Mucosa of descending colon (tissue), 3 donors: ENCODE measurements around the gene PPM1D. TPM values are rescaled to one million over a fixed set of nuclear protein-coding genes. Genes with fewer than 3 reads are reported as not detected.
A peak's percentile ranks its signal among the peaks of the same experiment; 100 is the strongest.
"Not testable (repeated sequence)": the region's sequence is repeated elsewhere in the genome, so short reads cannot be mapped to it uniquely, and the experiment has no call there.

Source experiments
- ATAC-seq: fragments of 200-7000 bp; cut with Tn5 transposase; one replicate; pipeline ENCODE4 v1.9.1; 2020; ENCODE audit warnings: mild to moderate bottlenecking, moderate library complexity
- DNase-seq, 3 donors: peaks; one replicate each; pipeline ENCODE4 v3.0.0-alpha.2; 2020
- H3K36me3 ChIP-seq: fragments of 200-600 bp; one replicate; pipeline ENCODE4 v1.8.0; 2021; ENCODE audit warnings: low read depth, mild to moderate bottlenecking
- H3K4me1 ChIP-seq: fragments of 200-600 bp; one replicate; pipeline ENCODE4 v1.8.0; 2021; ENCODE audit warnings: low read depth, mild to moderate bottlenecking
- H3K4me3 ChIP-seq: fragments of 200-600 bp; one replicate; pipeline ENCODE4 v1.8.0; 2021; ENCODE audit warnings: mild to moderate bottlenecking
- H3K9me3 ChIP-seq: fragments of 200-600 bp; one replicate; pipeline ENCODE4 v1.8.0; 2021; ENCODE audit warnings: mild to moderate bottlenecking
- CTCF ChIP-seq: fragments of 200-600 bp; IDR thresholded peaks from one replicate; pipeline ENCODE4 v1.8.0; 2022; ENCODE audit warnings: antibody characterized with exemption, mild to moderate bottlenecking
- intact Hi-C, 2 donors: fragments of 100-400 bp; cut with DNase I in 1 of 2; cut with micrococcal nuclease in 1 of 2; formaldehyde crosslinking; loops; one replicate each; pipeline versions ENCODE4 v1.11.0 to v1.11.1; 2022; cut with DNase I, micrococcal nuclease
- long read RNA-seq, 2 donors: library from polyadenylated mRNA; unstranded; transcript quantifications; one replicate each; pipeline ENCODE4 v2.0.0, GENCODE V29; 2019 to 2021
- total RNA-seq, 3 donors: library from RNA; stranded (reverse); fragmentation: NEBNext Ultra II Directional in 2 of 3; extraction: Animal tissue kit (Norgen Biotek cat#: 25700) in 2 of 3; gene quantifications; one replicate each; pipeline versions ENCODE4 v1.2.1 to v1.2.4, GENCODE V29; 2021 to 2023
- donor health status: DM: no; HTN: no; CAD: no; lungs with moderate emphysema.
- donor health status: DM: no; HTN: no; CAD: no.
- donor health status: DM: no; HTN: yes; CAD: no.

The PPM1D gene
- 10 to 100 TPM; 16.0 to 20.6 (median 16.3) TPM for total RNA-seq
- long read RNA-seq, donor 1, full-length matches to known transcripts, result 32 of 36 reads
- long read RNA-seq, donor 1, partial matches to known transcripts, result 1 of 36 reads
- long read RNA-seq, donor 1, other reads (novel, unspliced or antisense), result 3 of 36 reads
- long read RNA-seq, donor 2, full-length matches to known transcripts, result 5 of 6 reads
- long read RNA-seq, donor 2, partial matches to known transcripts, result 1 of 6 reads
- long read RNA-seq, donor 2, other reads (novel, unspliced or antisense), result 0 of 6 reads

- Histone ChIP-seq H3K9me3 (no peaks in the 10 kb centered on the region), H3K36me3 (no peaks in the 10 kb centered on the region), H3K4me3 (peak within 1 kb of the TSS; percentile 99), H3K4me1 (peaks cover 18% of the 10 kb centered on the region)
- DNase-seq (peak; percentile 99), ATAC-seq (peak; percentile 95)
- no peak for TF ChIP-seq CTCF
- intact Hi-C loops, result no loop called here
Measured at GRCh38 chr17:60599620-60600489, at the start of gene PPM1D. Gene PPM1D (plus strand): TSS chr17:60600193. CDS start chr17:60600415, 222 bp downstream.

- H3K9me3 ChIP-seq, intact Hi-C loops, DNase-seq, H3K4me3 ChIP-seq, H3K36me3 ChIP-seq, H3K4me1 ChIP-seq, ATAC-seq: not testable (repeated sequence)
Measured at GRCh38 chr17:60552255-60552654, 47.7 kb upstream of the PPM1D start.

- peaks cover 4% of the 10 kb centered on the region for H3K9me3 ChIP-seq
- DNase-seq, result no peak
- no peak for TF ChIP-seq CTCF
- H3K4me3 ChIP-seq, result no peak overlapping the region
- H3K36me3 ChIP-seq, result no peaks in the 10 kb centered on the region
- intact Hi-C loops, result no loop called here
- ATAC-seq, result no peak
- H3K4me1 ChIP-seq, result no peaks in the 10 kb centered on the region
Measured at GRCh38 chr17:60554377-60554788, 45.6 kb upstream of the PPM1D start.

GRCh38 chr17:60555786-60556185, 44.2 kb upstream of the PPM1D start:
- ATAC-seq, result no peak
- TF ChIP-seq CTCF, result no peak
- Histone ChIP-seq H3K9me3 (peaks cover 4% of the 10 kb centered on the region), H3K36me3 (no peaks in the 10 kb centered on the region), H3K4me1 (no peaks in the 10 kb centered on the region), H3K4me3 (no peak overlapping the region)
- intact Hi-C loops, result no loop called here
- no peak for DNase-seq

- no peak for ATAC-seq
Measured at GRCh38 chr17:60557805-60558204, 42.2 kb upstream of the PPM1D start.

More at GRCh38 chr17:60557805-60558204, 42.2 kb upstream of the PPM1D start:
- intact Hi-C loops, result no loop called here
- Histone ChIP-seq H3K4me1 (no peaks in the 10 kb centered on the region), H3K36me3 (no peaks in the 10 kb centered on the region), H3K9me3 (peaks cover 4% of the 10 kb centered on the region), H3K4me3 (no peak overlapping the region)
- no peak for DNase-seq
- TF ChIP-seq CTCF, result no peak
